ENCODE measurements around the gene MKKS. TPM values are rescaled to one million over a fixed set of nuclear protein-coding genes. Genes with fewer than 3 reads are reported as not detected.

Gene MKKS
- total and polyA plus RNA-seq, 9 of the 15 experiments (the other 6 are each of a cell fraction or from before 2014, with no cell fraction given) = 6.8 to 26.8 (median 12.0) TPM

DNA sequence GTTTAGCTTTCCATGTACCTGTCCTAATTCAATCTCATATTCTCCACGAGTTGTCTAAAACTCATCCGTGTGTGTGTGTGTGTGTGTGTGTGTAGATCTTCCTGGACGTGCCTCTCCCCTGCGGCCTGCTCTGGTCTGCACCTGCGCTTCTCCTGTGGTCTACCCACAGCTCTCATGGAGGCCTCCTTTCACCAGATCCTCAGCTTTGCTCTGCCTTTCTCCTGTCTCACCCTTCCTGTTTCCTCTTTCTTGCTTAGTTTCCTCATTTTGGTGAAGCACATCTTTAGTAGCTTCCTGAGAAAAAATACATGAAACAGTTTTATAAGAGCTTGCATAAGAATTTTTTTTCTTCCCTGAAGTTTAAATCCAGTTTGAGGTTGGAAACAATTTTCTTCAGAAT, 19.2 kb upstream of the MKKS start:
- ChIA-PET POLR2A (interaction anchor here (0.8 kb wide), 1 partner anchor 18 kb away, joined by 3 read pairs; the partner anchor contains the start of gene SLX4IP), CTCF (ENCODE audit: low intra/inter-chr PET ratio) (no interaction called here)
- DNase-seq (ENCODE audit: extremely low read depth in 1 of 4, low spot score in 3 of 4) (no peak), FAIRE-seq (no peak), ATAC-seq (peak; percentile 84)
- Histone ChIP-seq H3K9ac (ENCODE audit: insufficient read depth in 1 of 2, low read depth in 2 of 2, low read length in 2 of 2) (no peak overlapping the region), H4K20me1 (replicated peaks; ENCODE audit: control insufficient read depth, insufficient read depth, low read length) (no peaks in the 10 kb centered on the region), H3K27ac (ENCODE audit: extremely low read depth, low read depth, low read length) (peak overlapping the region; percentile 55; the same call in 1 of the 3 replicates), H3K9me1 (ENCODE audit: control insufficient read depth, insufficient read depth, low read length) (no peaks in the 10 kb centered on the region), H3K27me3 (ENCODE audit: control insufficient read depth in 2 of 2, insufficient read depth in 2 of 2, low read length in 2 of 2) (no peaks in the 10 kb centered on the region), H3K9me3 (replicated peaks; ENCODE audit: control insufficient read depth, insufficient read depth, low read depth, low read length) (no peaks in the 10 kb centered on the region; the same call in 1 of the 2 replicates), H3K4me2 (ENCODE audit: insufficient read depth, low read length) (no peak overlapping the region), H2AFZ (ENCODE audit: low read depth, low read length) (no peak overlapping the region; the same call in 1 of the 2 replicates), H3K79me2 (ENCODE audit: control insufficient read depth, insufficient read depth, low read length) (peaks cover 20% of the 10 kb centered on the region), H3K4me1 (replicated peaks in 1 of 2; ENCODE audit: control insufficient read depth in 2 of 2, insufficient read depth in 2 of 2, low read length in 2 of 2) (peaks cover 0 to 12% of the 10 kb centered on the region in 2 experiments; a peak in 3 of 5 replicates), H3K4me3 (no peak overlapping the region), H3K36me3 (ENCODE audit: control insufficient read depth, insufficient read depth, low read length) (no peaks in the 10 kb centered on the region)
- WGBS (ENCODE audit: insufficient coverage, low coverage, missing lambda C conversion rate) = 22% methylated on average over 5 of the region's 5 CpGs
- in situ Hi-C loops (cut with MboI) (no loop called here), intact Hi-C loops (cut with micrococcal nuclease) (no loop called here)
- TF ChIP-seq NRF1 (conservative IDR thresholded peaks at IDR 0.05 in 1 of 2, IDR thresholded peaks at IDR 0.05 in 1 of 2) (peak in 1 of 2 experiments; percentile 23; a peak in 1 of 4 replicates), CEBPB (tag; IDR thresholded peaks at IDR 0.05) (no peak)
- no TSS peak for BruUV-seq (replicated peaks)

DNA sequence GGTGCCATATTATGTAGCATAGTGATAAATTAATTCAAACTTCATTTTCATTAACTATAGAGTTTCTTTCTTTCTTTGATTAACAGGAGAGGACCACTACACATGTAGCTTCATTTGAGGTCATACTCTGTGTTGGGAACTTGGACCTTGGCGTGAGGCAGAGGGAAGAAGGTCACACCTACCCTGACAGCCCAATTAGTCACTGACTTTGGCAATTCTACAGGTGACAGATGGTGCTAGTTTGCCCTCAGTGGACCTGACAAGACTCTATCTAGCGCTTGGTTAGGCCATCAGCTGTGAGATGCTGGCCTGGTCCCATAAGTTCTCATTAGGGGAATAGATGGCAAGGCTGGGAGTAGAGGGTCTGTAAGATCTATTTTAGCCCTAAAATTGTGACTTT, 15.2 kb upstream of the MKKS start:
- ATAC-seq (no peak; the same call in 2 of the 3 replicates), DNase-seq (ENCODE audit: extremely low read depth in 1 of 4, low spot score in 3 of 4) (no peak), FAIRE-seq (no peak)
- no peak for TF ChIP-seq MTF1 (CRISPR knock-in tag; IDR thresholded peaks at IDR 0.05; ENCODE audit: borderline replicate concordance)
- TF ChIP-seq ARID1B (IDR thresholded peaks at IDR 0.05) = no peak
- no peak for TF ChIP-seq ZNF263 (CRISPR knock-in tag; IDR thresholded peaks at IDR 0.05; ENCODE audit: borderline replicate concordance)
- TF ChIP-seq ZNF584 (CRISPR knock-in tag; IDR thresholded peaks at IDR 0.05; ENCODE audit: low read depth) = no peak
- no peak for TF ChIP-seq CC2D1A (IDR thresholded peaks at IDR 0.05)
- no peak for TF ChIP-seq RBM25 (IDR thresholded peaks at IDR 0.05; ENCODE audit: low read depth, low read length, severe bottlenecking)
- Histone ChIP-seq H2AFZ (ENCODE audit: low read depth, low read length) (no peak overlapping the region), H3K4me1 (replicated peaks in 1 of 2; ENCODE audit: control insufficient read depth in 2 of 2, insufficient read depth in 2 of 2, low read length in 2 of 2) (peaks cover 0 to 12% of the 10 kb centered on the region in 2 experiments; a peak in 3 of 5 replicates), H3K9me1 (ENCODE audit: control insufficient read depth, insufficient read depth, low read length) (no peaks in the 10 kb centered on the region), H3K4me3 (no peak overlapping the region), H3K9ac (ENCODE audit: insufficient read depth in 1 of 2, low read depth in 2 of 2, low read length in 2 of 2) (no peak overlapping the region; a peak in 1 of 4 replicates), H3K27ac (ENCODE audit: extremely low read depth, low read depth, low read length) (peak overlapping the region; percentile 46; the same call in 1 of the 3 replicates), H3K36me3 (ENCODE audit: control insufficient read depth, insufficient read depth, low read length) (no peaks in the 10 kb centered on the region), H3K4me2 (ENCODE audit: insufficient read depth, low read length) (no peak overlapping the region), H3K27me3 (ENCODE audit: control insufficient read depth in 2 of 2, insufficient read depth in 2 of 2, low read length in 2 of 2) (no peaks in the 10 kb centered on the region), H4K20me1 (replicated peaks; ENCODE audit: control insufficient read depth, insufficient read depth, low read length) (no peaks in the 10 kb centered on the region), H3K79me2 (ENCODE audit: control insufficient read depth, insufficient read depth, low read length) (peaks cover 23% of the 10 kb centered on the region), H3K9me3 (replicated peaks; ENCODE audit: control insufficient read depth, insufficient read depth, low read depth, low read length) (no peaks in the 10 kb centered on the region)
- no TSS peak for BruUV-seq (replicated peaks)
- intact Hi-C loops (cut with micrococcal nuclease) (no loop called here), in situ Hi-C loops (cut with MboI) (no loop called here)
- 61% methylated on average over 2 of the region's 2 CpGs for WGBS (ENCODE audit: insufficient coverage, low coverage, missing lambda C conversion rate)
- ChIA-PET POLR2A (no interaction called here), CTCF (ENCODE audit: low intra/inter-chr PET ratio) (no interaction called here)
